GM12872 (cell line): Measurements from ENCODE around the gene HEYL.

Experiments
- TF ChIP-seq, protein P1 (sequence below): IDR thresholded peaks from 3 replicates; pipeline ENCODE4 v1.5.1; 2011; ENCODE audit warnings: low read depth, mild to moderate bottlenecking, low read length, moderate library complexity; ENCODE audit not compliant: insufficient read depth

The HEYL gene

DNA sequence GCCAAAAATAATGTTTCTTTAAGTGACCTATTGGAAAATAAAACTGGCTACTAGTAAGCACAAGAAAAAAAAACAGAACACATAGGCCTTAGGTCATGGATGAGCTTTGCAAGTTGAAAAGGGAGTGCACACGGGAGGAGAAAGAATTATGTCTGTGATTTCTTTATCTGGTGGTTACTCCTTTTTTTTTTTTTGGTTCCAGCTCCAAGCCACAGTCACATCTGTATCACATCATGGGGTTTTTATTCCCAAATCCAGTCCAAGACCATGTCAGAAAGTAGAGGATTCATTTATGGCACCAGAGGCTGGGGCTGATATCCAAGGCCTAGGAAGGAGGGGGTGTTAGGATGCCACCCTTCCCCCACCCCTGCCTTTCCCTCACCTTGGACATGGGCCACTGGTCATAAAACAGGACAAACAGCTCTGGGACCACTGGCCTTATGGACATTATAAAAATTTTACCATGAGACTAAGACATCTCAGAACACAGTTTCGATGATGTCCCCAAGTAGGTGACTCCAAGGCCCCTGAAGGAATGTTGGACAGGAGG is 10.3 kb upstream of the HEYL start:
- TF ChIP-seq, protein P1, sequence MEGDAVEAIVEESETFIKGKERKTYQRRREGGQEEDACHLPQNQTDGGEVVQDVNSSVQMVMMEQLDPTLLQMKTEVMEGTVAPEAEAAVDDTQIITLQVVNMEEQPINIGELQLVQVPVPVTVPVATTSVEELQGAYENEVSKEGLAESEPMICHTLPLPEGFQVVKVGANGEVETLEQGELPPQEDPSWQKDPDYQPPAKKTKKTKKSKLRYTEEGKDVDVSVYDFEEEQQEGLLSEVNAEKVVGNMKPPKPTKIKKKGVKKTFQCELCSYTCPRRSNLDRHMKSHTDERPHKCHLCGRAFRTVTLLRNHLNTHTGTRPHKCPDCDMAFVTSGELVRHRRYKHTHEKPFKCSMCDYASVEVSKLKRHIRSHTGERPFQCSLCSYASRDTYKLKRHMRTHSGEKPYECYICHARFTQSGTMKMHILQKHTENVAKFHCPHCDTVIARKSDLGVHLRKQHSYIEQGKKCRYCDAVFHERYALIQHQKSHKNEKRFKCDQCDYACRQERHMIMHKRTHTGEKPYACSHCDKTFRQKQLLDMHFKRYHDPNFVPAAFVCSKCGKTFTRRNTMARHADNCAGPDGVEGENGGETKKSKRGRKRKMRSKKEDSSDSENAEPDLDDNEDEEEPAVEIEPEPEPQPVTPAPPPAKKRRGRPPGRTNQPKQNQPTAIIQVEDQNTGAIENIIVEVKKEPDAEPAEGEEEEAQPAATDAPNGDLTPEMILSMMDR, result no peak

DNA sequence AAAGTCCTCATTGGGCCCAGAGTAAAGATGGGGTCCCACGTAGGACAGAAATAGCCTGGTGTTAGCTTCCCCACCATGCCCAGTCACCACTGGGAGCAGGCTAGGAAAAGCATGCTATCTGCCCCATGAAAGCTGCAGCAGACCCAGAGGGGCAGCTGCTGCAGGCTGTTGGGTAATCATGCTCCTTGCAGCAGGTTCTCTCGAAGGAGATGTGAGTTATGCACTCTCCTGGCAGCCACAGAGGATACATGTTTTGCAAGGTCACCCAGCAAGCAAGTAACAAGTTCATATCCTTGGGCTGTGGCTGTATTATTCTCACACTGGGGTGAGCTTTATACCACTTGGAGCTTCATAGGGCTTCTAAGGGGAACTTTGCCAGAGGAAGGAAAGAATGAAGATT is 9.1 kb upstream of the HEYL start:
- TF ChIP-seq, protein P1, result no peak

DNA sequence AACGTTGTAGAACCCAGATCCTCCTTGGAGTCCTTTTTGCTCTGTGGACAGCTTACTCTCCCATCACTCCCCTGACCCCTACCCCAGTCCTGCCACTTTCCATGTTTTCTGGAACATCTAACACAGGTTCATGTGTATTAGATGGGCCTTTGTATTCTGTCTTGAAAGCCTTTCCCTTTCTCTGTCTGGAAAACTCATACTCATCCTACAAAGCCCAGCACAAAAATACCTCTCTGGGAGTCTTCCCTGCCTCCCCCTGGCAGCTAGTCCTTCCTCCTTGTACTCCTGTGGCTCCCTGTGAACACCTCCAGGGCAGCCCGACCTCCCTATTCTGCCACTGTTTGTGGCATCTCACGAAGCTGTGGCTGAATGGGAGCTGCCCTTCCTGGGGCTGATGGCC is 7.8 kb upstream of the HEYL start:
- TF ChIP-seq, protein P1, result no peak

DNA sequence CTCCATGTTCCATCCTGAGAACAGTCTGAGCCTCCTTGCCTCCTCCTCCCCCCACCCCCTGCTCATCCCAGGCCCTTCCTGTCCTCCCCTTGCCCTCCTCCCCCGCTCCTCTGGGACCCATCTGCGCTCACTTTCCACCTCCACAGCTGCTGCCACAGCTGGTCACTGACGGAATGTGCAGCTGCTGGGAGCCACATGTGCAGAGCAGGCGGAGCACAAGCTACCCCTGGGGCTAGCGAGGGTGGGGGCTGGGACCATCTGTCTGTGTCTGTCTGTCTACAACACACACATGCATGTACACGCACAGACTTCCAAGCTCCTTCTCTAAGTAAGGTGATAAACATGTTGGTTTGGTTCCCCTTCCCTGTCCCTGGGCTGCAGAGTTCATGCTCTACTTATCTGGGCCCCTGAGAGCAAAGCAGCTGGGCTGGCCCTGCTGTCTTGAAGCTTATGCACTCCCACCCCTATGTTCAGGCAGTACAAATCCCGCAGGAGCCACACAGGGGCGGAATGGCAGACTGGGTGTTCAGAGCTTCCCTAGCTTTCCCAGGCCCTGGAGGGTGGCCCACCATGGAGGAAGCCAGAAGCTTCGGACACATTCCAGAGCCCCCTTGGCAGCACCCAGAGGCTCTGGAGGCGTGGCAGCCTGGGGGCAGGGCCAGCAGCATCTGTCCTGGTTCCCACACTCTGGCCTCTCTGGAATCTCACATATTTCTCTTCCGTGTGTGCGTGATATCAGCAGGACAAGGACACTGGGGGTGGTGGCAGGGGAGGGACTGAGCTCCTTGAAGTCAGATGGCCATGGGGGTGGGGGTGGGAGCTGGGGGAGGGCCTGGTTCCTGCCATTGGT is 7.0 kb upstream of the HEYL start:
- TF ChIP-seq, protein P1, result no peak

DNA sequence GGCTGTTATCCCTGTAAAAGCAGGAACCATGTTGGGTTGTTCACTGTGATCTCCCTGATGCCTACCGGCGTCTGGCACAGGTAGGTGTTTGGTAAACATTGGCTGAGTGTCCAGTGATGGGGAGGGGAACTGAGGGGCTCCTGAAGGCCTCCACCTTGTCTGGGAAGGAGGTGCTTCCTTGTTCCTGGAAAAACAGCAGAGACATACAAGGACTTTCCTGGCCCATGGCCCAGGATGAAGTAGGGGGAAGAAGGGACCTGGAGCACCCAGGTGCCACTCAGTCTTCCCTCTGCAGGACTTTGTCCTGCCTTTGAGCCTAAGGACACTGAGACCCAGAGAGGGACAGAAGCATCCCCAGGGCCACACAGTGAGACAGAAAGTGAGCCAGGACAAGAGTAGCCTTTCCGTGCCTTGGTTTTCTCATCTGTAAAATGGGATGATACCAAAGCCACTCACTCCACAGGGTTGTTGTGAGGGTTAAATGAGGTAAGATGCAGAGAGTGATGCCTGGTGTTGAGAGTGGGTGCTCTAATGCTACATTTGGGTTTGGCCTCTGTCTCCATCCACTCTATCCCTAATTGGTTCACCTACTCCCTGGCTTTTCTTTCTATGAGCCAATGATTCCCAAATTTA is 6.1 kb upstream of the HEYL start:
- TF ChIP-seq, protein P1, result no peak

DNA sequence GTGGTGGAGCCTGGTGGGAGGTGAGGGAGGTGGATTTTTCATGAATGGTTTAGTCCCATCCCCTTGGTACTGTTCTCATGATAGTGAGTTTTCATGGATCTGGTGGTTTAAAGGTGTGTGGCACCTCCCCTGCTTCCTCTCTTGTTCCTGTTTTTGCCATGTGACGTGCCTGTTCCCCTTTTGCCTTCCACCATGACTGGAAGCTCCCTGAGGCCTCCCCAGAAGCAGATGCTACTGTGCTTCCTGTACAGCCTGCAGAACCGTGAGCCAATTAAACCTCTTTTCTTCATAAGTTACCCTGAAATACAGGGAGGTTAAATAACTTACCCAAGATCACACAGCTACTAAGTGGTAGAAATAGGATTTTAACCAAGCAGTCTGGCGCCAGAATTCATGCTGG is 4.3 kb upstream of the HEYL start:
- TF ChIP-seq, protein P1, result no peak

DNA sequence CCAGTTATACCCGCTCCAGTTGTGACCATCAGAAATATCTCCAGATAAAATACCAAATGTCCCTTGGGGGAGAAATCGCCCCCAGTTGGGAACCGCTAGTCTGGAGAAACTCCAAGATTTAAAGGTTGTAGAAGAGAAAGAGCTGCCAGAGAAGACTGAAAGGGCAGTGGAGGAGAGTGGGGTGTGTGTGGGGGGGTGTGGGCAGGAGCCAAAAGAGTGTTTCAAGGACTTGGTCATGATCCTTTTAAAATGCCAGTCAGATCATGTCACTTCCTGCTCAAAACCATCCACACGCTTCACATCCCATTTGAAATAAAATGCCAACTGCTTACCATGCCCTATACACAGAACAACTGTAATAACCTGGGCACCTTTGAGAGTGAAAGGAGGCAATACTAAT is 3.4 kb upstream of the HEYL start:
- TF ChIP-seq, protein P1, result no peak
